Iris pigment epithelial cell (primary cell): ENCODE data around the gene PNLIPRP2.

Source experiments
- DNase-seq: peaks from one replicate; pipeline ENCODE4 v3.0.0-alpha.2; 2011; ENCODE audit warnings: low read depth

The PNLIPRP2 gene

DNA sequence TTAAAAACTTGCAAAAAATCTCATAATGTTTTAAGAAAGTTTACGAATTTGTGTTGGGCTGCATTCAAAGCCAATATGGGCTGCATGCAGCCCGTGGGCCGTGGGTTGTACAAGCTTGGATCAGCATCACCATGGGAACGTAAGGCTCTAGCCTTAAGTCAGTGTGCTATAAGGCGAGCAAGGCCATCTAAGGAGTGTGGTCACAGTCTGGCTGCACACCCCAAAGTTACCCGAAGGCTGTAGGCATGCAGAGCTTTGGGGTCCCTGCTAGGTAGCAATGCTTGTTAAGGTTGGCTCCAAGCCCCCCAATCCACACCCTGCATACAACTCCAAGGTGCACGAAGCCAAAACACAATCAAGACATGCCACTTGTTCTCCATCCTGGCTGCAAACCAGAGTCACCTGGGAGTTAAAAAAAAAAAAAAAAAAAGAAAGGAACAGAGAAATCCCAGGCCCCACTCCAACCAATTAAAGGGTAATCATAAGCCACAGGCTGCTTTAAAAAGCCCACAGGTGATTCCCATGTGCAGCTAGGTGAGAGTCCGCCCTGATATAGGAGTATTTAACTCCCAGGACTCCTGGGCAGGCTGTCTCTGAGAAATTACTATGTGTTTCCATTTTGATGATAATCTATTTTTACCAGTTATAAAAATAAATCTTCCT lies 8.5 kb upstream of the PNLIPRP2 start:
- no peak for DNase-seq

DNA sequence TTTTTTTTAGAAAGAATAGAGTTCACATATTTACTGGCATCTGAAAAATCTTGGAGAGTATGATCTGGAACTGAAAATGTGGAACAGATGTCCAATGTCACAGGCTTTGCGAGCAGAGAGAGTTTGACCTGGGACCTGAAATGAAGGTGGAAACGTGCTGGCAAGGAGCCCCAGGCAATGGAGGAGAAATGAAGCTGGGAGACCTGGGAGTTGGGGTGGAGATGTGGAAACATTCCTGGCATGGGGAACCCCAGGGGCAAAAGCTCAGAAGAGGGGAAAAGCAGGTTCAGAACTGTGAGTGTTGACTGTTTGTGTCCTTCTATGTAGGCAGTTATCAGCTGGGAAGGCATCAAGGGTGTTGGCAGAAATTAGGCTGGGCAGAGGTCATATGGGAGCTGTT lies 7.3 kb upstream of the PNLIPRP2 start:
- no peak for DNase-seq

DNA sequence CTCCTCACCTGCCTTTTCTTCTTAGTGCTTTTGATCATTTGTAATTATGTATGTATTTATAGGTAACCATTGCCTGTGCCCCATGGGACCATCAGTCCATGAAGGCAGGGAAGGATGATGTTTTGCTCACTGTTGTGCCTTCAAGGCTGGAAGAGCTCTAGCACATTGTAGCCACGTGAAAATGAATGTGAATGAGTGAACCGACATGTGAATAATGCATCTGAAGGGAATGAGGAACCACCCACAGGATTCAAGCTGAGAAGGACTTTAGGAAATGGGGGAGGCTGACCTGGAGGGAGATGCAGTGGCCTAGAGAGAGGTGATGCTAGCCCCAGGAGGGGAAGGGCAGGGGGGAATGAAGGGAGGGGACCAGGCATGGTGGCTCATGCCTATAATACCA lies 6.0 kb upstream of the PNLIPRP2 start:
- DNase-seq = no peak

GRCh38 chr10:116615199-116615776 lies 5.5 kb upstream of the PNLIPRP2 start:
- no peak for DNase-seq

DNA sequence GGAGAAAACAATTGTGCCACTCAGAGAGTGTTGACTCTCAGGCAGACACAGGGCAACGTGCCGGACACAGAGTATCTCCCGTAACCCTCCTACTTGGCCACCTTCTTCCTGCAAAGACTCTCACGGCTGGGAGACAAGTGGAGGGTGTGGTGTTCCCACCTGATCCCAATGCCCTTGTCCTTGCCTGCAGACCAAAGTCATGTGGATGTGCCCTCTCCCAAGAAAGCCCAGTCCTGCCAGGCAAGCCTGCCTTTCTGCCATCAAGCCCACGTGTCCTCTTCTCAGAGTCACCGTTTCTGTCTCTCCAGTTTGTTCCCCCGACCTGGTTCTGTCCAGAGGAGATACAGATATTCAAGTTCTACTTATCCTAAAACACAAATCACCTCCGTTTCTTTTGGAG lies 723 bp downstream of the PNLIPRP2 start:
- DNase-seq = no peak

DNA sequence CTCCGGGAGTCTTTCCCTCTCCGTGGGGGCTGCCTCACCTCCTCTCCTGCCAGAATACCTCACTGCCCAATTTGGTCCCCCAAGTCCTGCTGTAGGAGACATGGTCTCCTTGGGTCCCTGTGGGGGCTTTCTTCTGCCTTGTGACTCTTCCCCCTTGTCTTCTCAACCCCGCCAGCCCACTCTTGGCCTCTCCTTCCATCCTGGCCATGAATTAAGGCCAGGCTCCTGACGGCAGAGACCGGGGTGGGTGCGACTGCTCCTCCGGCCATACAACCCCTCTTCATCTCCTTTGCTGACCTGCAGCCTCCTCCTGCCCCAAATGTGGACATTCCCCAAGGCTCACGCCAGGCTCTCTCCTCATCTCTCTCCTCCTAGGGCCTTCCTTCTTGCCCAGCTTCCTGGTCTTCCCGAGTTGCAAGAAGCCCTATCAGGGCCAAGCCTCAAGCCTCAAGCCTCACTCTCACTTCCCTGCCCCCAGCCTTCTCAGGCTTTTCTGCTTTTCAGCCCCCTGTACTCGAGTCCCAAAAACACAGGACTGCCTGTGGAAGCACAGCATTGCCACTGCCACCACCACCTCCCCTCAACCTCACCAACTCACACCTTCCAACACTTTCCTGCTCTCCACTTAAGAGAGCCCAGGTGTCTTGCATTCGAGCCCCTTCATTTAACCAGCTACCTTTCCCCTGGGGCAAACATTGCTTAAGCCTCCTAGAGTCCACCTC lies 1.3 kb downstream of the PNLIPRP2 start:
- DNase-seq = no peak

GRCh38 chr10:116625845-116626244 lies 5.1 kb downstream of the PNLIPRP2 start:
- no peak for DNase-seq

DNA sequence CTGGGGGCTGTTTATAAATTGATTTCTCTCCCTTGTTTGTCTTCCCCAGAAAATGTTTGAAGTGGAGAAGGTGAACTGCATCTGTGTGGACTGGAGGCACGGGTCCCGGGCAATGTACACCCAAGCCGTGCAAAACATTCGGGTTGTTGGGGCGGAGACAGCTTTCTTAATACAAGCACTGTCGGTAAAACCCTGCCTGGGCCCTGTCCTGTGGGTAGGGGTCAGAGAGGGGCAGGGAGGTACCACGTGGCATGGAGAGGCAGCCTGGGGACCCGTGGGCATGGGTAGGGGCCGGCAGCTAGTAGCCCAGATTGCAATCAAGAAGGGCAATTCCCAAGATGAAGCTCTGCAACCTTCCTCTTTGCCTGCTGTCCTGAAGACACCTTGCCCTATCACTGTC lies 6.1 kb downstream of the PNLIPRP2 start:
- DNase-seq = no peak

DNA sequence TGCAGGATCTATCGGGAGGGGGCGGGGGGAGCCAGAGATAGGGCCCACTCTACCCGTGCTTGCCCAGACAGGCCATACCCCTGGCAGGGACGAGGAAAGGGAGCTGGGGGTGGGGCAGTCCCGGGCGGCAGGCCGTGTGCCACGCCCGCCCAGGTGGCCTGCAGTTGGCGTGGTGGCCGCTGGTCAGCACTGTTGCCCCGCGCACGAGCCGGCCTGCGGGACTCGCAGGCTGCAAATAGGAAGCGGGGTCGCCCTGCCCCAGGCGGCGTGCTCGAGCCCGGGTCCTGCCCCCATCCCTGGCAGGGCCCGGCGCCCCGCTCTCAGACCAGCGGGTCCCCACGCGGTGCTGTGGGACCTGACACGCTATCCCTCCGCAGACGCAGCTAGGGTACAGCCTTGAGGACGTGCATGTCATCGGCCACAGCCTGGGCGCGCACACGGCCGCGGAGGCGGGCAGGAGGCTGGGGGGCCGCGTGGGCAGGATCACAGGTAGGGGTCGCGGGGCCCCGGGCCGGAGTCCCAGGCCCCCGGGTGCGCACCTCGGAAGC lies 6.7 kb downstream of the PNLIPRP2 start:
- no peak for DNase-seq

DNA sequence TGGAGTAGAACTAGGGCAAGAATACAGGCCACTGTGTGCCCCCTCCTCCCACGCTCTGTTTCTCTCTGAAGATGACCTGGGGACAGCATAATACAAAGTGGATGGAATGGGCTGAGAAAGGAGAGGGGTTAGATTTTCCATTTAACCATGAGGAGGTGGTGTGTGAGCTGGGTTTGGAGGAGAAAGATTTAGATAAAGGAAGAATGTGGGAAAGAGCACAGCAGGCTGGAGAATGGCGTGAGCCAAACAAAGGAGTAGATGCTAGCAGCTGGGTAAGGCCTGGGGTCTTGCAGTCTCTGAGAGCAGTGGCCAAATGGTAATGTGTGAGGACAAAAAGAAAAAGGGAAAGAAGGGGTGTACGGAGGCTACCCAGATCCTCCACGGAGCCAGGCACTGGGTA lies 8.6 kb downstream of the PNLIPRP2 start:
- DNase-seq = no peak

- no peak for DNase-seq
Observed at GRCh38 chr10:116630020-116630419, 9.3 kb downstream of the PNLIPRP2 start.

- DNase-seq = no peak
Observed at GRCh38 chr10:116631871-116632295, 11.1 kb downstream of the PNLIPRP2 start.

- DNase-seq = no peak
Observed at GRCh38 chr10:116632596-116633215, 12.0 kb downstream of the PNLIPRP2 start.

GRCh38 chr10:116633216-116633600 lies 12.5 kb downstream of the PNLIPRP2 start:
- no peak for DNase-seq

GRCh38 chr10:116634126-116634975 lies 13.6 kb downstream of the PNLIPRP2 start:
- no peak for DNase-seq

GRCh38 chr10:116636385-116636784 lies 15.6 kb downstream of the PNLIPRP2 start:
- no peak for DNase-seq

DNA sequence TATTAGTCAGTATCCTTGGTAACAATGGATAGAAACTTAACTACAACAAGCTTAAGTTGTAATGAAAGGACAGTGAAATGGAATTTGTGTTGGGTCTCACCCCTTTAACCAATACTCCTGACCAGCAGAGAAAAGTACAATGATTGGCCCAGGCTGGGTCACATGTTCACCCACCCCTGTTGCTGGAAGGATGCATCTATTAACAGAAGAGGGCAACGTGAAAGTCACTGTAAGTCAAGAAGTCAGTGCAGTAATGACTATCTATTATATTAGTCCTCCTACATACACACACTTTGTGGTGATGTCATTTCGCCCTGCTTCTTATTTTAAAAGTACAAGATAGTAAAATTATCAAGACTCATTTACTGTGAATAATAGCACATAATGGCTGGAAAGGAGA lies 16.2 kb downstream of the PNLIPRP2 start:
- DNase-seq = no peak

GRCh38 chr10:116637830-116638229 lies 17.1 kb downstream of the PNLIPRP2 start:
- no peak for DNase-seq

GRCh38 chr10:116646502-116646901 lies 25.7 kb downstream of the PNLIPRP2 start:
- no peak for DNase-seq

- no peak for DNase-seq
Observed at GRCh38 chr10:116648903-116649302, 28.1 kb downstream of the PNLIPRP2 start.

DNA sequence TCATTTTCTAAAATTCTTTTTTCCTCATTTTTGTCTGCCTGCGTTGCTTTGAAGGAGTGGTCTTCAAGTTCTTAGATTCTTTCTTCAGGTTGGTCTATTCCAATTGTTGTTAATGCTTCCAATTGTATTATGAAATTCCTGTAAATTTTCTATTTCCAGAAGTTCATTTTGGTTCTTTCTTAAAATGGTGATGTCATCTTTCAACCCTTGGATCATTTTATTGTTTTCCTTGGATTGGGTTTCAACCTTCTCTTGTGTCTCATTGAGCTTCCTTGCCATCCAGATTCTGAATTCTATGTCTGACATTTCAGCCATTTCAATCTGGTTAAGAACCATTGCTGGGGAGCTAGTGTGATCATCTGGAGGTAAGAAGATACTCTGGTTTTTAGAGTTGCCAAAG lies 33.1 kb downstream of the PNLIPRP2 start:
- no peak for DNase-seq

GRCh38 chr10:116654816-116655215 lies 34.1 kb downstream of the PNLIPRP2 start:
- DNase-seq = no peak
